Uterus (tissue), 2 donors: ENCODE data around the gene ADIPOQ.

Source experiments
- POLR2A ChIP-seq, 2 donors: fragments of 450-650 bp; IDR thresholded peaks; one replicate each; pipeline ENCODE4 v1.6.1; 2016; ENCODE audit warnings: antibody characterized with exemption in 2 of 2, mild to moderate bottlenecking in 1 of 2, moderate library complexity in 1 of 2
- TF ChIP-seq, protein P1 (sequence below), 4 experiments: fragments of 200-600 bp in 2 of 4; fragments of 450-650 bp in 2 of 4; sonication (generic) in 2 of 4; IDR thresholded peaks; one replicate each; pipeline ENCODE4 v1.5.1; 2016 to 2019; ENCODE audit warnings: antibody characterized with exemption in 4 of 4, mild to moderate bottlenecking in 2 of 4, moderate library complexity in 1 of 4

DNA sequence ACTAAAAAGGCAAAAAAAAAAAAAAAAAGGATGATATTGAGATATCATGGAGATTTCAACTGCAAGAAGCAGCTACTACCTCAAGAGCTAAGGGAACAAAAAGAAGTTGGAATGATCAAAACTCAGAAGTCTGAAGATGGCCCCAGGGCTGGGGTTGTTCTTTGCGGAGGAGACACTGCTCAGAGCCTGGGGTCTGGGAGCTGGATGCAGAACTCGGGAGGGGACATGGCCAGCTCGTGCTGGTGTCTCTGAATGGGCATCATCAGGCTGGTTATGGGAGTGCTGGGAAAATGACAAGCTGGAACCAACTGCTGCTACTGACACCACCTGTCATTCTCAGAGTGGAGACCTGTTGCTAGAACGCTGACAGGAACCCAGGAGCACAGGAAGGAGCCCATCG lies 14.2 kb upstream of the ADIPOQ start:
- no peak for TF ChIP-seq POLR2A (IDR thresholded peaks at IDR 0.05)
- TF ChIP-seq, protein P1, sequence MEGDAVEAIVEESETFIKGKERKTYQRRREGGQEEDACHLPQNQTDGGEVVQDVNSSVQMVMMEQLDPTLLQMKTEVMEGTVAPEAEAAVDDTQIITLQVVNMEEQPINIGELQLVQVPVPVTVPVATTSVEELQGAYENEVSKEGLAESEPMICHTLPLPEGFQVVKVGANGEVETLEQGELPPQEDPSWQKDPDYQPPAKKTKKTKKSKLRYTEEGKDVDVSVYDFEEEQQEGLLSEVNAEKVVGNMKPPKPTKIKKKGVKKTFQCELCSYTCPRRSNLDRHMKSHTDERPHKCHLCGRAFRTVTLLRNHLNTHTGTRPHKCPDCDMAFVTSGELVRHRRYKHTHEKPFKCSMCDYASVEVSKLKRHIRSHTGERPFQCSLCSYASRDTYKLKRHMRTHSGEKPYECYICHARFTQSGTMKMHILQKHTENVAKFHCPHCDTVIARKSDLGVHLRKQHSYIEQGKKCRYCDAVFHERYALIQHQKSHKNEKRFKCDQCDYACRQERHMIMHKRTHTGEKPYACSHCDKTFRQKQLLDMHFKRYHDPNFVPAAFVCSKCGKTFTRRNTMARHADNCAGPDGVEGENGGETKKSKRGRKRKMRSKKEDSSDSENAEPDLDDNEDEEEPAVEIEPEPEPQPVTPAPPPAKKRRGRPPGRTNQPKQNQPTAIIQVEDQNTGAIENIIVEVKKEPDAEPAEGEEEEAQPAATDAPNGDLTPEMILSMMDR (IDR thresholded peaks at IDR 0.05), result no peak
